Endothelial cell (in vitro differentiated cells): ENCODE data around the gene ERG. TPM values are rescaled to one million over a fixed set of nuclear protein-coding genes. Genes with fewer than 3 reads are reported as not detected.
A peak's percentile ranks its signal among the peaks of the same experiment; 100 is the strongest.

Source experiments
- DNase-seq: peaks from one replicate; pipeline ENCODE4 v3.0.0; 2021; ENCODE audit warnings: low spot score
- H3K27ac Mint-ChIP-seq: one replicate; pipeline ENCODE4 v1.8.0; 2021; ENCODE audit warnings: mixed read lengths, inconsistent platforms; ENCODE audit not compliant: unreplicated experiment
- H3K27me3 Mint-ChIP-seq: one replicate; pipeline ENCODE4 v1.8.0; 2021; ENCODE audit warnings: mild to moderate bottlenecking, moderate library complexity, mixed read lengths, inconsistent platforms; ENCODE audit not compliant: unreplicated experiment
- H3K36me3 Mint-ChIP-seq: one replicate; pipeline ENCODE4 v1.8.0; 2021; ENCODE audit warnings: mild to moderate bottlenecking, low read depth, mixed read lengths, inconsistent platforms; ENCODE audit not compliant: unreplicated experiment
- H3K4me1 Mint-ChIP-seq: one replicate; pipeline ENCODE4 v1.8.0; 2021; ENCODE audit warnings: mild to moderate bottlenecking, mixed read lengths, inconsistent platforms; ENCODE audit not compliant: unreplicated experiment
- H3K4me3 Mint-ChIP-seq: one replicate; pipeline ENCODE4 v1.8.0; 2021; ENCODE audit warnings: mild to moderate bottlenecking, mixed read lengths, inconsistent platforms; ENCODE audit not compliant: unreplicated experiment
- H3K9me3 Mint-ChIP-seq: one replicate; pipeline ENCODE4 v1.8.0; 2021; ENCODE audit warnings: mixed read lengths, inconsistent platforms; ENCODE audit not compliant: unreplicated experiment
- total RNA-seq: library from RNA; stranded (reverse); fragmentation: NEBNext Ultra II Directional; extraction: Animal tissue kit (Norgen Biotek cat#: 25700); gene quantifications from one replicate; pipeline ENCODE4 v1.2.1, GENCODE V29; 2021; ENCODE audit not compliant: unreplicated experiment
- TF ChIP-seq, protein P1 (sequence below): fragments of 200-600 bp; sonication (generic); IDR thresholded peaks from one replicate; pipeline ENCODE4 v1.5.0; 2021; ENCODE audit warnings: antibody characterized with exemption; ENCODE audit not compliant: unreplicated experiment

Gene ERG
- total RNA-seq, 1 donor from 2014 or later = 133 TPM

DNA sequence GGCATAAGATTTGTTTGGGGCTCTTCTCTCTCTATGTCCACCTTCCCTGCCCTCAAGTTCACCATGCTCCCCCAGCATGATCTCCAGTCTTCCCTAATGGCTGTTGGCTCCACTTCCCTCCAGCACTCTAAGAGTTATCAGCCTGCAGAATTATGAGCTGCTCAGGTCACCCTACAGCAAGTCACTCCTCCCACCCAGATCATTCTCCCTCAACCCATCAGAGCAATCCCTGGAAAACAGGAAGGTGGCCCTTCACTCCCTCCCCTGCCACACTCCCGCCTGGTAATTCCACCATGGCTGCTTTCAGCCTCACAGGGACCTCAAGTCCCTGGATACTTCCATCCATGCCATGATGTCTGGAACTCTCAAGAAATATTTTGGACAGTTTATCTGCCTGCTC lies 137.0 kb downstream of the ERG start:
- TF ChIP-seq, protein P1, sequence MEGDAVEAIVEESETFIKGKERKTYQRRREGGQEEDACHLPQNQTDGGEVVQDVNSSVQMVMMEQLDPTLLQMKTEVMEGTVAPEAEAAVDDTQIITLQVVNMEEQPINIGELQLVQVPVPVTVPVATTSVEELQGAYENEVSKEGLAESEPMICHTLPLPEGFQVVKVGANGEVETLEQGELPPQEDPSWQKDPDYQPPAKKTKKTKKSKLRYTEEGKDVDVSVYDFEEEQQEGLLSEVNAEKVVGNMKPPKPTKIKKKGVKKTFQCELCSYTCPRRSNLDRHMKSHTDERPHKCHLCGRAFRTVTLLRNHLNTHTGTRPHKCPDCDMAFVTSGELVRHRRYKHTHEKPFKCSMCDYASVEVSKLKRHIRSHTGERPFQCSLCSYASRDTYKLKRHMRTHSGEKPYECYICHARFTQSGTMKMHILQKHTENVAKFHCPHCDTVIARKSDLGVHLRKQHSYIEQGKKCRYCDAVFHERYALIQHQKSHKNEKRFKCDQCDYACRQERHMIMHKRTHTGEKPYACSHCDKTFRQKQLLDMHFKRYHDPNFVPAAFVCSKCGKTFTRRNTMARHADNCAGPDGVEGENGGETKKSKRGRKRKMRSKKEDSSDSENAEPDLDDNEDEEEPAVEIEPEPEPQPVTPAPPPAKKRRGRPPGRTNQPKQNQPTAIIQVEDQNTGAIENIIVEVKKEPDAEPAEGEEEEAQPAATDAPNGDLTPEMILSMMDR = no peak
- peaks cover 9% of the 10 kb centered on the region for H3K27me3 Mint-ChIP-seq
- H3K27ac Mint-ChIP-seq = no peak overlapping the region
- H3K4me1 Mint-ChIP-seq = peaks cover 8% of the 10 kb centered on the region
- H3K36me3 Mint-ChIP-seq = no peaks in the 10 kb centered on the region
- DNase-seq = no peak
- H3K9me3 Mint-ChIP-seq = no peaks in the 10 kb centered on the region
- no peak overlapping the region for H3K4me3 Mint-ChIP-seq

DNA sequence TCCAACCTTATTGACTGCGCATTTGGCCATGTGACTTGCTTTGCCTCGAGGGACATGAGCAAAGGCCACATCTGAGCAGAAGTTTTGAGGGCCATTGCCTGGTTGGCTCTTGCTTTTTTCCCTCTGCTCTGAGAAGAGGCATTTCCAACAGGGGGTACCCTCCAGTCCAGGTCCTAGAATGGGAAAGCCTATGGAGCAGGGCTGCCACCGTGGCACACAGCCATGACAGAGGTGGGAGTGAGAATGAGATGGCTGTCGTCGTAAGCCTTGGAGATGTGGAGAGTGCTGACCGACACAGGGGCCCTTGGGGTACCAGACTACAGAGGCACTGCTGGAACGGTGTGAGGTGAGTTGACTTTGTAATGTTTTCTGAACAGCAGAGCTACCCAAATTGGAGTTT lies 138.4 kb downstream of the ERG start:
- H3K4me3 Mint-ChIP-seq = no peak overlapping the region
- H3K27ac Mint-ChIP-seq = no peak overlapping the region
- no peaks in the 10 kb centered on the region for H3K9me3 Mint-ChIP-seq
- H3K36me3 Mint-ChIP-seq = no peaks in the 10 kb centered on the region
- TF ChIP-seq, protein P1 = no peak
- H3K4me1 Mint-ChIP-seq = peaks cover 10% of the 10 kb centered on the region
- no peak for DNase-seq
- H3K27me3 Mint-ChIP-seq = peaks cover 9% of the 10 kb centered on the region

DNA sequence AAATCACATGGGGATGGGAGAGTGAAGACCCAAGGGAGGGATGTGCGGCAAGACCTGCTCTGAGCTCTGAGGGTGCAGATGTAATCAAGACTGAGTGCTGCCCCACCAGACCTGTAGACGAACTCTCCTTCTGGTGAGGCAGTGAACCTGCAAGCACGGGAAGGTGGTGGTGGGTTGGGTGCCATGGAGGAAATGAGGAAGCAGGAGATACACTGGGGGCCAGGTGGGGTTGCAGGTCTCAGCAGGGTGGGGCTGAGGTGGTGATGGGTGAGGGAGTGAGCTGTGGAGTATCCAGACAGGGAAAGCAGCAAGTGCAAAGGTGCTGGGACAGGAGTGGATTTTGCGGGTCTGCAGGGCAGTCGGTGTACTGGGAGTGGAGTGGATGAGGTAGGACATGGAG lies 139.2 kb downstream of the ERG start:
- TF ChIP-seq, protein P1 = no peak
- Mint-ChIP-seq H3K36me3 (no peaks in the 10 kb centered on the region), H3K9me3 (no peaks in the 10 kb centered on the region), H3K4me1 (peaks cover 10% of the 10 kb centered on the region), H3K27me3 (peaks cover 9% of the 10 kb centered on the region), H3K4me3 (no peak overlapping the region), H3K27ac (peak overlapping the region; percentile 6)
- DNase-seq = no peak

DNA sequence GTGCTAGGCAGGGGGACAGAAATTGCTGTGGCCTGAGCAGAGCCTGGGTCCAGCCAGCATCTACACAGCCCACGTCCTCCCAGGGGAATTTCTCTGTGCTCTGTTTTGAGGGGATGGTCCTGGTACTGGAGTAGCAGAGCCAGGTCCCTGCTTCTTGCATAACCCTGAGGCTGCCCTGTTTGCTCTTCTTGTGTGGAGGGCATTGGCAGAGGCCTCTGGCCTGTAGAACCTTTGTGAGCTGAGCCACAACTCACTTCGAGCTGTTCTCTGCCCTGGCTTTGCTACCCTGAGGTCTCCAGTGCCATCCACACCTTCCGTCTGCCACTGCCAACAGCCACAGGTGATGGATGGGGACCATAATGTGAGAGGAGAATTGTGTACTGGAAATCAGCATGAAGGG lies 139.6 kb downstream of the ERG start:
- H3K27ac Mint-ChIP-seq = peak overlapping the region; percentile 6
- H3K4me1 Mint-ChIP-seq = peaks cover 10% of the 10 kb centered on the region
- no peak overlapping the region for H3K4me3 Mint-ChIP-seq
- H3K36me3 Mint-ChIP-seq = no peaks in the 10 kb centered on the region
- TF ChIP-seq, protein P1 = no peak
- DNase-seq = no peak
- peaks cover 9% of the 10 kb centered on the region for H3K27me3 Mint-ChIP-seq
- H3K9me3 Mint-ChIP-seq = no peaks in the 10 kb centered on the region

DNA sequence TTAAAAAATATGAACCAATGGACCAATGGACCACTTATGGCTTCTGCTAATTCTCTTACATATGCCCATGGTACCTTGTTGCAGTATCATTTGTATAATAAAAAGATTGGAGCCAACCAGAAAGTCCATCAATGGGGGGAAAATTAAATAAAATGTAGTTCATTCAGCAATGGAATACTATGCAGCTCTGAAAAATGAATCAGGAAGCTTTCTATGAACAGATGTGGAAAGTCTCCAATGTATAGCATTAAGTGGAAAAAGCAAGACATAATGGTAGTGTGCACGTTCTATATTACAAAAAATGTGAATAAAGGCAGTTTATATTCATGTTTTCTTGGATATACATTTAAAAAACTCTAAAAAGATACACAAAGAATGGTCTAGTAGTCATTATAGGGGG lies 140.2 kb downstream of the ERG start:
- Mint-ChIP-seq H3K27ac (no peak overlapping the region), H3K4me1 (peaks cover 10% of the 10 kb centered on the region), H3K9me3 (no peaks in the 10 kb centered on the region), H3K27me3 (peaks cover 9% of the 10 kb centered on the region), H3K4me3 (no peak overlapping the region), H3K36me3 (no peaks in the 10 kb centered on the region)
- DNase-seq = no peak
- TF ChIP-seq, protein P1 = no peak
